HepG2 (cell line): ENCODE results near the gene TROAP. TPM values are rescaled to one million over a fixed set of nuclear protein-coding genes. Genes with fewer than 3 reads are reported as not detected.

ENCODE experiments used
- CCDC6 ChIP-seq: sonication (generic); formaldehyde crosslinking; IDR thresholded peaks from 2 replicates; pipeline ENCODE4 v1.8.1; 2022; ENCODE audit warnings: mild to moderate bottlenecking, missing genetic modification reagents, moderate library complexity
- CHD2 ChIP-seq: IDR thresholded peaks from 2 replicates; pipeline ENCODE4 v1.6.1; 2011; ENCODE audit warnings: low read depth, low read length, improper control_type of control experiment
- HHEX ChIP-seq: IDR thresholded peaks from 2 replicates; pipeline ENCODE4 v1.6.1; 2016; ENCODE audit warnings: control low read depth
- HOXD1 ChIP-seq: sonication (generic); formaldehyde crosslinking; IDR thresholded peaks from 2 replicates; pipeline ENCODE4 v1.5.0; 2020; ENCODE audit warnings: missing genetic modification reagents
- IKZF4 ChIP-seq: sonication (generic); formaldehyde crosslinking; IDR thresholded peaks from 2 replicates; pipeline ENCODE4 v1.5.1; 2020; ENCODE audit warnings: borderline replicate concordance, mild to moderate bottlenecking, low read depth, missing genetic modification reagents; ENCODE audit errors: not compliant biosample characterization
- MAFF ChIP-seq: IDR thresholded peaks from 2 replicates; pipeline ENCODE4 v1.6.1; 2011; ENCODE audit warnings: low read depth, low read length, improper control_type of control experiment
- RCOR2 ChIP-seq: IDR thresholded peaks from 2 replicates; pipeline ENCODE4 v1.6.1; 2016; ENCODE audit warnings: missing biosample characterization, missing genetic modification reagents
- SMARCE1 ChIP-seq: fragments of 450-650 bp; IDR thresholded peaks from 2 replicates; pipeline ENCODE4 v1.6.1; 2017; ENCODE audit warnings: borderline replicate concordance
- ZNF260 ChIP-seq: sonication (generic); formaldehyde crosslinking; IDR thresholded peaks from 2 replicates; pipeline ENCODE4 v1.4.0; 2020; ENCODE audit warnings: missing genetic modification reagents, low read depth, mild to moderate bottlenecking, borderline replicate concordance
- ZNF292 ChIP-seq: sonication (generic); formaldehyde crosslinking; IDR thresholded peaks from 2 replicates; pipeline ENCODE4 v1.8.1; 2022; ENCODE audit warnings: mild to moderate bottlenecking, low read depth, missing genetic modification reagents, borderline replicate concordance
- polyA plus RNA-seq, 8 experiments: library from polyadenylated mRNA; depleted of rRNA in 3 of 8; stranded (reverse) in 7 of 8; unstranded in 1 of 8; fragments of >200 nt; fragmentation: Illumina TruSeq in 4 of 8; extraction: Trizol in 4 of 8; gene quantifications; 2 replicates each; pipeline versions ENCODE4 v1.2.1 to v1.2.3, GENCODE V29; 2011 to 2016; ENCODE audit warnings: low read depth in 4 of 8, missing spikeins in 1 of 8, mixed read lengths in 1 of 8; ENCODE audit not compliant: insufficient read depth in 1 of 8
- total RNA-seq, 5 experiments: library from RNA; depleted of rRNA; stranded (reverse); fragments of >200 nt; fragmentation: Illumina TruSeq; extraction: Trizol; gene quantifications; 2 replicates each; pipeline ENCODE4 v1.2.3, GENCODE V29; 2016; ENCODE audit warnings: low read depth in 1 of 5
- TF ChIP-seq, protein P1 (sequence below): sonication (generic); formaldehyde crosslinking; IDR thresholded peaks from 2 replicates; pipeline ENCODE4 v1.4.0; 2020; ENCODE audit warnings: mild to moderate bottlenecking, missing genetic modification reagents, borderline replicate concordance
- TF ChIP-seq, protein P2 (sequence below): IDR thresholded peaks from 2 replicates; pipeline ENCODE4 v1.6.1; 2016; ENCODE audit warnings: mild to moderate bottlenecking
- TF ChIP-seq, protein P3 (sequence below): sonication (generic); formaldehyde crosslinking; IDR thresholded peaks from 2 replicates; pipeline ENCODE4 v1.5.0; 2020; ENCODE audit warnings: mild to moderate bottlenecking, missing genetic modification reagents, borderline replicate concordance

TROAP gene
- total and polyA plus RNA-seq, 2 of the 13 experiments (the other 11 are each of a cell fraction or from before 2014, with no cell fraction given): 22.5 to 30.9 TPM

DNA sequence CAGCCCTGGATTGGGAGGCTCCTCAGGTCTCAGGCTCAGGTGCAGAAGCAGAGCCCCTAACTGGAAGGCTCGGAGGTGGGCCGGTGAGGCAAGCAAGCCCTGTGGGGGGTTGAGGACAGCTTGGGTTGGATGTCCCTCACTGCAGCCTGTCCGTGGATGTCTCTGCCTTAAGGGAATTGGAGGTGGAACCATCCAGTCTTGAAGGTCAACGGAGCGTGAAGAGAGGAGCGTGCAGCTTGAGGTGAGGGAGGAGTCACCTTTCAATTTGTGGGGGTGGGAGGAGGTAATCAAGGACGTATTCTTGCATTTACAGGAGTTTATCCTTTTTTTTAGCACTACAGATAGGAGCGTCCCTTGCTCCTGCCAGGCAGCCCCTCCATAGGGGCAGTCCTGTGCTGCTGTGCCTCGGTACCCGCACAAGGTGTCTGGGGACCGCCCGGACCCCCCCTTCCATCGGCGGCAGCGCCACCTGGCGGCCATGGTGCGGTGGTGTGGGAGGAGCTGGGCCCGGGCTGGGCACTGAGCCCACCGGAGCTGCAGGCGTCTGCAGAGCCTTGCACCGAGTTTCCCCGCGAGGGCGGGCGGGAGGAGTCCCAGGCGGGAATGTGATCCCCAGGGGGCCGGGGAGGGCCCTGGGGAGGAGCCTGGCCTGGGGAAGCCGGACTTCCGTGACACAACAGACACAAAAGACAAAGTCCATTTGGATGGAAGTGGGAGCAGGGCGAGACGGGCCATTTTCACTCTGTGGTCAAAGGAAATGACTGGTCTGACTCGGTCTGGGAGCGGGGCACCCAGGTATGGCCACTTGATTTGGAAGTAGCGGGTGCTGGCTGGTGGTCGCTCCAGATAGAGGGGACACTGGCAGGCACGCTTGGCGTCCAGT is 24.5 kb downstream of the TROAP start (continued):
- TF ChIP-seq, protein P1, sequence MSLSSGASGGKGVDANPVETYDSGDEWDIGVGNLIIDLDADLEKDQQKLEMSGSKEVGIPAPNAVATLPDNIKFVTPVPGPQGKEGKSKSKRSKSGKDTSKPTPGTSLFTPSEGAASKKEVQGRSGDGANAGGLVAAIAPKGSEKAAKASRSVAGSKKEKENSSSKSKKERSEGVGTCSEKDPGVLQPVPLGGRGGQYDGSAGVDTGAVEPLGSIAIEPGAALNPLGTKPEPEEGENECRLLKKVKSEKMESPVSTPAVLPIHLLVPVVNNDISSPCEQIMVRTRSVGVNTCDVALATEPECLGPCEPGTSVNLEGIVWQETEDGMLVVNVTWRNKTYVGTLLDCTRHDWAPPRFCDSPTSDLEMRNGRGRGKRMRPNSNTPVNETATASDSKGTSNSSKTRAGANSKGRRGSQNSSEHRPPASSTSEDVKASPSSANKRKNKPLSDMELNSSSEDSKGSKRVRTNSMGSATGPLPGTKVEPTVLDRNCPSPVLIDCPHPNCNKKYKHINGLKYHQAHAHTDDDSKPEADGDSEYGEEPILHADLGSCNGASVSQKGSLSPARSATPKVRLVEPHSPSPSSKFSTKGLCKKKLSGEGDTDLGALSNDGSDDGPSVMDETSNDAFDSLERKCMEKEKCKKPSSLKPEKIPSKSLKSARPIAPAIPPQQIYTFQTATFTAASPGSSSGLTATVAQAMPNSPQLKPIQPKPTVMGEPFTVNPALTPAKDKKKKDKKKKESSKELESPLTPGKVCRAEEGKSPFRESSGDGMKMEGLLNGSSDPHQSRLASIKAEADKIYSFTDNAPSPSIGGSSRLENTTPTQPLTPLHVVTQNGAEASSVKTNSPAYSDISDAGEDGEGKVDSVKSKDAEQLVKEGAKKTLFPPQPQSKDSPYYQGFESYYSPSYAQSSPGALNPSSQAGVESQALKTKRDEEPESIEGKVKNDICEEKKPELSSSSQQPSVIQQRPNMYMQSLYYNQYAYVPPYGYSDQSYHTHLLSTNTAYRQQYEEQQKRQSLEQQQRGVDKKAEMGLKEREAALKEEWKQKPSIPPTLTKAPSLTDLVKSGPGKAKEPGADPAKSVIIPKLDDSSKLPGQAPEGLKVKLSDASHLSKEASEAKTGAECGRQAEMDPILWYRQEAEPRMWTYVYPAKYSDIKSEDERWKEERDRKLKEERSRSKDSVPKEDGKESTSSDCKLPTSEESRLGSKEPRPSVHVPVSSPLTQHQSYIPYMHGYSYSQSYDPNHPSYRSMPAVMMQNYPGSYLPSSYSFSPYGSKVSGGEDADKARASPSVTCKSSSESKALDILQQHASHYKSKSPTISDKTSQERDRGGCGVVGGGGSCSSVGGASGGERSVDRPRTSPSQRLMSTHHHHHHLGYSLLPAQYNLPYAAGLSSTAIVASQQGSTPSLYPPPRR (CRISPR knock-in tag): peak; percentile 56; the same call in 1 of the 2 replicates
- no peak for TF ChIP-seq IKZF4 (CRISPR knock-in tag)
- peak; percentile 83 for TF ChIP-seq CCDC6
- no peak for TF ChIP-seq ZNF260 (CRISPR knock-in tag)
- no peak; the same call in 1 of the 2 replicates for TF ChIP-seq CHD2
- peak; percentile 88; the same call in 1 of the 2 replicates for TF ChIP-seq HOXD1 (CRISPR knock-in tag)
- peak; percentile 62; the same call in 1 of the 2 replicates for TF ChIP-seq RCOR2 (CRISPR knock-in tag)
- TF ChIP-seq, protein P2, sequence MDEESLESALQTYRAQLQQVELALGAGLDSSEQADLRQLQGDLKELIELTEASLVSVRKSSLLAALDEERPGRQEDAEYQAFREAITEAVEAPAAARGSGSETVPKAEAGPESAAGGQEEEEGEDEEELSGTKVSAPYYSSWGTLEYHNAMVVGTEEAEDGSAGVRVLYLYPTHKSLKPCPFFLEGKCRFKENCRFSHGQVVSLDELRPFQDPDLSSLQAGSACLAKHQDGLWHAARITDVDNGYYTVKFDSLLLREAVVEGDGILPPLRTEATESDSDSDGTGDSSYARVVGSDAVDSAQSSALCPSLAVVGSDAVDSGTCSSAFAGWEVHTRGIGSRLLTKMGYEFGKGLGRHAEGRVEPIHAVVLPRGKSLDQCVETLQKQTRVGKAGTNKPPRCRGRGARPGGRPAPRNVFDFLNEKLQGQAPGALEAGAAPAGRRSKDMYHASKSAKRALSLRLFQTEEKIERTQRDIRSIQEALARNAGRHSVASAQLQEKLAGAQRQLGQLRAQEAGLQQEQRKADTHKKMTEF (CRISPR knock-in tag): peak; percentile 95
- TF ChIP-seq MAFF: no peak
- TF ChIP-seq SMARCE1: no peak
- TF ChIP-seq ZNF292 (CRISPR knock-in tag): peak; percentile 54
- TF ChIP-seq, protein P3, sequence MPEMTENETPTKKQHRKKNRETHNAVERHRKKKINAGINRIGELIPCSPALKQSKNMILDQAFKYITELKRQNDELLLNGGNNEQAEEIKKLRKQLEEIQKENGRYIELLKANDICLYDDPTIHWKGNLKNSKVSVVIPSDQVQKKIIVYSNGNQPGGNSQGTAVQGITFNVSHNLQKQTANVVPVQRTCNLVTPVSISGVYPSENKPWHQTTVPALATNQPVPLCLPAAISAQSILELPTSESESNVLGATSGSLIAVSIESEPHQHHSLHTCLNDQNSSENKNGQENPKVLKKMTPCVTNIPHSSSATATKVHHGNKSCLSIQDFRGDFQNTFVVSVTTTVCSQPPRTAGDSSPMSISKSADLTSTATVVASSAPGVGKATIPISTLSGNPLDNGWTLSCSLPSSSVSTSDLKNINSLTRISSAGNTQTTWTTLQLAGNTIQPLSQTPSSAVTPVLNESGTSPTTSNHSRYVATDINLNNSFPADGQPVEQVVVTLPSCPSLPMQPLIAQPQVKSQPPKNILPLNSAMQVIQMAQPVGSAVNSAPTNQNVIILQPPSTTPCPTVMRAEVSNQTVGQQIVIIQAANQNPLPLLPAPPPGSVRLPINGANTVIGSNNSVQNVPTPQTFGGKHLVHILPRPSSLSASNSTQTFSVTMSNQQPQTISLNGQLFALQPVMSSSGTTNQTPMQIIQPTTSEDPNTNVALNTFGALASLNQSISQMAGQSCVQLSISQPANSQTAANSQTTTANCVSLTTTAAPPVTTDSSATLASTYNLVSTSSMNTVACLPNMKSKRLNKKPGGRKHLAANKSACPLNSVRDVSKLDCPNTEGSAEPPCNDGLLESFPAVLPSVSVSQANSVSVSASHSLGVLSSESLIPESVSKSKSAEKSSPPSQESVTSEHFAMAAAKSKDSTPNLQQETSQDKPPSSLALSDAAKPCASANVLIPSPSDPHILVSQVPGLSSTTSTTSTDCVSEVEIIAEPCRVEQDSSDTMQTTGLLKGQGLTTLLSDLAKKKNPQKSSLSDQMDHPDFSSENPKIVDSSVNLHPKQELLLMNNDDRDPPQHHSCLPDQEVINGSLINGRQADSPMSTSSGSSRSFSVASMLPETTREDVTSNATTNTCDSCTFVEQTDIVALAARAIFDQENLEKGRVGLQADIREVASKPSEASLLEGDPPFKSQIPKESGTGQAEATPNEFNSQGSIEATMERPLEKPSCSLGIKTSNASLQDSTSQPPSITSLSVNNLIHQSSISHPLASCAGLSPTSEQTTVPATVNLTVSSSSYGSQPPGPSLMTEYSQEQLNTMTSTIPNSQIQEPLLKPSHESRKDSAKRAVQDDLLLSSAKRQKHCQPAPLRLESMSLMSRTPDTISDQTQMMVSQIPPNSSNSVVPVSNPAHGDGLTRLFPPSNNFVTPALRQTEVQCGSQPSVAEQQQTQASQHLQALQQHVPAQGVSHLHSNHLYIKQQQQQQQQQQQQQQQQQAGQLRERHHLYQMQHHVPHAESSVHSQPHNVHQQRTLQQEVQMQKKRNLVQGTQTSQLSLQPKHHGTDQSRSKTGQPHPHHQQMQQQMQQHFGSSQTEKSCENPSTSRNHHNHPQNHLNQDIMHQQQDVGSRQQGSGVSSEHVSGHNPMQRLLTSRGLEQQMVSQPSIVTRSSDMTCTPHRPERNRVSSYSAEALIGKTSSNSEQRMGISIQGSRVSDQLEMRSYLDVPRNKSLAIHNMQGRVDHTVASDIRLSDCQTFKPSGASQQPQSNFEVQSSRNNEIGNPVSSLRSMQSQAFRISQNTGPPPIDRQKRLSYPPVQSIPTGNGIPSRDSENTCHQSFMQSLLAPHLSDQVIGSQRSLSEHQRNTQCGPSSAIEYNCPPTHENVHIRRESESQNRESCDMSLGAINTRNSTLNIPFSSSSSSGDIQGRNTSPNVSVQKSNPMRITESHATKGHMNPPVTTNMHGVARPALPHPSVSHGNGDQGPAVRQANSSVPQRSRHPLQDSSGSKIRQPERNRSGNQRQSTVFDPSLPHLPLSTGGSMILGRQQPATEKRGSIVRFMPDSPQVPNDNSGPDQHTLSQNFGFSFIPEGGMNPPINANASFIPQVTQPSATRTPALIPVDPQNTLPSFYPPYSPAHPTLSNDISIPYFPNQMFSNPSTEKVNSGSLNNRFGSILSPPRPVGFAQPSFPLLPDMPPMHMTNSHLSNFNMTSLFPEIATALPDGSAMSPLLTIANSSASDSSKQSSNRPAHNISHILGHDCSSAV (CRISPR knock-in tag): no peak
- TF ChIP-seq HHEX (CRISPR knock-in tag): no peak
